RWPE2 (cell line): ENCODE measurements around the gene SMIM35.

Experiments
- ATAC-seq: fragments of 200-7000 bp; cut with Tn5 transposase; 3 replicates; pipeline ENCODE4 v1.9.1; 2021; ENCODE audit warnings: low read depth
- DNase-seq: peaks from one replicate; pipeline ENCODE4 v3.0.0-alpha.2; 2020; ENCODE audit warnings: low spot score
- H3K27ac ChIP-seq: fragments of 450-650 bp; 2 replicates; pipeline ENCODE4 v1.5.1; 2017; ENCODE audit warnings: mild to moderate bottlenecking; ENCODE audit not compliant: poor library complexity, severe bottlenecking
- H3K27me3 ChIP-seq: fragments of 250-450 bp; sonication (Bioruptor Pico); 2 replicates; pipeline ENCODE4 v1.5.1; 2021; ENCODE audit warnings: mild to moderate bottlenecking, moderate library complexity; ENCODE audit not compliant: insufficient read depth, poor library complexity, severe bottlenecking
- H3K36me3 ChIP-seq: fragments of 250-450 bp; sonication (Bioruptor Pico); 2 replicates; pipeline ENCODE4 v1.5.1; 2020; ENCODE audit warnings: low read depth, mild to moderate bottlenecking, moderate library complexity
- H3K4me1 ChIP-seq: fragments of 250-450 bp; sonication (Bioruptor Pico); 2 replicates; pipeline ENCODE4 v1.5.1; 2021; ENCODE audit warnings: mild to moderate bottlenecking, moderate library complexity; ENCODE audit not compliant: insufficient read depth, poor library complexity, severe bottlenecking
- H3K4me3 ChIP-seq: fragments of 250-450 bp; sonication (Bioruptor Pico); 2 replicates; pipeline ENCODE4 v1.5.1; 2021; ENCODE audit warnings: mild to moderate bottlenecking, moderate library complexity; ENCODE audit not compliant: severe bottlenecking
- H3K9me3 ChIP-seq: fragments of 250-450 bp; sonication (Bioruptor Pico); 2 replicates; pipeline ENCODE4 v1.5.1; 2021; ENCODE audit warnings: mild to moderate bottlenecking, moderate library complexity; ENCODE audit not compliant: severe bottlenecking
- TF ChIP-seq, protein P1 (sequence below): fragments of 450-650 bp; IDR thresholded peaks from one replicate; pipeline ENCODE4 v1.5.1; 2017; ENCODE audit warnings: mild to moderate bottlenecking, moderate library complexity; ENCODE audit not compliant: poor library complexity, severe bottlenecking

Gene SMIM35

DNA sequence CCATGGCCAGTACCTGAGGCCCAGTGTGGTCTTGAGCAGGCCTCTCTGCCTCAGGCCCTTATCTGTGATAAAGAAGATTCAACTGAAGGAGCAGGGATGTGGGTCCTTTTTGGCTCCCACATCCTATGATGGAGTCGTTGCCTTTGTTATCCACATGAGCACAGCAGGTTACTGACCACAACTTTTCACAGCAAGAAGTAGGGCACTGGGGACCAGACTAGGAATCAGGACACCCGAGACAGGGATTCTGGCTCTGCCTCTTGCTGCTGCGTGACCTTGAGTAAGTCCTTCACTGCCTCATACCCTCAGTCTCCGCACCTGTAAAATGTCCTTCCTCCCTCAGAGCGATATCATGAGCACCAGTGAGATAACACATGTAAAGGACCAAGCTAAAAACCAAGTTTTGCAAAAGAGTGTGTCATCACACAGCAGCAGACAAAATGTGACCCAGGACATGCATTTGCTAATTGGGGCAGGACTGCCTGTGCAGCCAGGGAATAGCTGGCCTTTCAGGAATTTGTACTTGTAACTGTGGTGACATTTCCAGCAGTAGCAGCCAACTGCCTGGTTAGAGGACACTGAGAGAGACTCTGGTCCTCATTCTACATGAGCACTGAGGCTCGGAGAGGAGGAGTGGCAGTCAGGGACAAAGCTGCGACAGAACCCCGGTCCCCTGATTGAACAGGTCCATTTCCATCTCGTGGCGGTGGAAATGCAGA, 13.2 kb upstream of the SMIM35 start:
- Histone ChIP-seq H3K9me3 (no peaks in the 10 kb centered on the region), H3K27me3 (no peaks in the 10 kb centered on the region), H3K4me1 (no peaks in the 10 kb centered on the region), H3K36me3 (no peaks in the 10 kb centered on the region), H3K4me3 (no peak overlapping the region), H3K27ac (no peak overlapping the region)
- TF ChIP-seq, protein P1, sequence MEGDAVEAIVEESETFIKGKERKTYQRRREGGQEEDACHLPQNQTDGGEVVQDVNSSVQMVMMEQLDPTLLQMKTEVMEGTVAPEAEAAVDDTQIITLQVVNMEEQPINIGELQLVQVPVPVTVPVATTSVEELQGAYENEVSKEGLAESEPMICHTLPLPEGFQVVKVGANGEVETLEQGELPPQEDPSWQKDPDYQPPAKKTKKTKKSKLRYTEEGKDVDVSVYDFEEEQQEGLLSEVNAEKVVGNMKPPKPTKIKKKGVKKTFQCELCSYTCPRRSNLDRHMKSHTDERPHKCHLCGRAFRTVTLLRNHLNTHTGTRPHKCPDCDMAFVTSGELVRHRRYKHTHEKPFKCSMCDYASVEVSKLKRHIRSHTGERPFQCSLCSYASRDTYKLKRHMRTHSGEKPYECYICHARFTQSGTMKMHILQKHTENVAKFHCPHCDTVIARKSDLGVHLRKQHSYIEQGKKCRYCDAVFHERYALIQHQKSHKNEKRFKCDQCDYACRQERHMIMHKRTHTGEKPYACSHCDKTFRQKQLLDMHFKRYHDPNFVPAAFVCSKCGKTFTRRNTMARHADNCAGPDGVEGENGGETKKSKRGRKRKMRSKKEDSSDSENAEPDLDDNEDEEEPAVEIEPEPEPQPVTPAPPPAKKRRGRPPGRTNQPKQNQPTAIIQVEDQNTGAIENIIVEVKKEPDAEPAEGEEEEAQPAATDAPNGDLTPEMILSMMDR: no peak
- DNase-seq (no peak), ATAC-seq (no peak)

DNA sequence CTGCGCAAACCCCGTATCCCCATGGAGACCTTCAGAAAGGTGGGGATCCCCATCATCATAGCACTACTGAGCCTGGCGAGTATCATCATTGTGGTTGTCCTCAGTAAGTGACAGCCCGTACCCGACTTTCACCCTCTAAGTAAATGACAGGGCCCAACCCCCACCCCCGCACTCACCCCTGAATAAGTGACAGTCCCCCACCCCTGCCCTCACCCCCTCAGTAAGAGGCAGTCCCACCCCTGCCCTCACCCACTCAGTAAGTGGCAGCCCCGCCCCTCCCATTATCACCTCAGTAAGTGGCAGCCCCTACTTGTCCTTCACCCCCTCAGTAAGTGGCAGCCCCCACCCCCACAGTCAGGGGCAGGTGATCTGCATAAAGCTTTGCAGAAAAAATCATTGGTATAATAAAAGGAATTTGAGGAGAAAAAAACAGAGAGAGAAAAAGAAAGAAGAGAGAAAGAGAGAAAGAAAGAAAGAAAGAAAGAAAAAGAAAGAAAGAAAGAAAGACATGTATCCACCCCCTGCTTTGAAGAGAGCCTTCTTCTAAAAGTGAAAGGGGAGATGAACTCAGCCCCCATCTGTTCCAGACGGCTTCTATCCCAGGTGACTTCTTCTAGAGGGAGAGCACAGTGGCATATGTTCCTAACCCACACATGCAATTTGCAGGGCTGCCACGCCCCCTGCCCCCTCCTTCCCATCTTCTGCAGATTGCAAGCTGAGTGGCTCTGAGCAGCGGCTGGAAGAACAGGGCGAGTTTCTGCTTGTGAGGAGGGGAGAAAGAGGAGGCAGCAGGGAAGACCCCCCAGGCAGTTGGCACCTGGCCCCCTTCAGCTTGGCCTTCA, 12.5 kb upstream of the SMIM35 start:
- no peak for ATAC-seq
- Histone ChIP-seq H3K36me3 (no peaks in the 10 kb centered on the region), H3K4me1 (no peaks in the 10 kb centered on the region), H3K27me3 (no peaks in the 10 kb centered on the region), H3K27ac (no peak overlapping the region), H3K4me3 (no peak overlapping the region), H3K9me3 (no peaks in the 10 kb centered on the region)
- TF ChIP-seq, protein P1: no peak
- no peak for DNase-seq

DNA sequence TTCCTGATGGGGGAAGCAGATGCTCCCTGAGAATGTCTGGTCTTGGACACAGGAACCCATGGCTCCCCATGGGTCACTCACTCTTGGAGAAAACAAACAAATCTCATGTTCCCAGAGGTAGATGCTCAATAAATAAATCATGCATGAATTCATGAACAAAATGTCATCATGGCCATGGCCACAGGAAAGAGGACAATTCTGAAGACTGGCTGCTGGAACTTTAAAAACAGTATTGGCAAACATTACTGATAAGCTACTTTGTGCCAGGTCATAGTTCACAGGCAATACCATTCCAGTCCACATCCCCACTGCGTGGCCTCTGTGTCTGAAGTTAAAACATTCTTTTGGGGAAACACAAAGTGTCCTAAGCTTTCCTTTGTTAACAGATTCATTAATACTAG, 9.2 kb upstream of the SMIM35 start:
- no peaks in the 10 kb centered on the region for H3K36me3 ChIP-seq
- TF ChIP-seq, protein P1: no peak
- H3K4me1 ChIP-seq: no peaks in the 10 kb centered on the region
- DNase-seq (no peak), ATAC-seq (no peak)
- H3K4me3 ChIP-seq: no peak overlapping the region
- H3K9me3 ChIP-seq: no peaks in the 10 kb centered on the region
- H3K27me3 ChIP-seq: no peaks in the 10 kb centered on the region
- H3K27ac ChIP-seq: no peak overlapping the region

GRCh38 chr11:118095493-118095892, 8.7 kb upstream of the SMIM35 start:
- H3K36me3 ChIP-seq: no peaks in the 10 kb centered on the region
- TF ChIP-seq, protein P1: no peak
- no peak for ATAC-seq

More at GRCh38 chr11:118095493-118095892, 8.7 kb upstream of the SMIM35 start:
- Histone ChIP-seq H3K27me3 (no peaks in the 10 kb centered on the region), H3K4me1 (no peaks in the 10 kb centered on the region), H3K27ac (no peak overlapping the region), H3K4me3 (no peak overlapping the region), H3K9me3 (no peaks in the 10 kb centered on the region)
- DNase-seq: no peak
